Caco-2 (cell line): ENCODE measurements around the gene TNS3. TPM values are rescaled to one million over a fixed set of nuclear protein-coding genes. Genes with fewer than 3 reads are reported as not detected.
"Not testable (repeated sequence)": the region's sequence is repeated elsewhere in the genome, so short reads cannot be mapped to it uniquely, and the experiment has no call there.

Experiments used
- BruUV-seq: library from RNA; stranded (reverse); fragments of 400-500 nt; replicated peaks from 2 replicates; lab custom pipeline; 2021; lab: Mats Ljungman, UMichigan
- CTCF ChIA-PET: fragments of 300-600 bp; sonication (Branson Sonifier 250); formaldehyde crosslinking; loops from one replicate; lab custom pipeline; 2022; ENCODE audit warnings: antibody characterized with exemption; lab: Charles Lee
- POLR2A ChIA-PET: fragments of 300-600 bp; sonication (Branson Sonifier 250); formaldehyde crosslinking; loops from one replicate; lab custom pipeline; 2022; ENCODE audit warnings: antibody characterized with exemption; lab: Charles Lee
- DNase-seq, 2 experiments: peaks; one replicate each; pipeline versions ENCODE4 v3.0.0 to v3.0.0-alpha.2; 2020 to 2022
- H3K27me3 ChIP-seq: replicated peaks from 2 replicates; pipeline ENCODE4 v1.6.0; 2011; ENCODE audit warnings: low read length; ENCODE audit not compliant: control insufficient read depth, insufficient read depth
- H3K36me3 ChIP-seq: 2 replicates; pipeline ENCODE4 v1.5.1; 2011; ENCODE audit warnings: low read length; ENCODE audit not compliant: control insufficient read depth, insufficient read depth
- H3K4me1 ChIP-seq: fragments of 250-450 bp; sonication (Bioruptor Pico); 2 replicates; pipeline ENCODE4 v1.5.1; 2020; ENCODE audit warnings: mild to moderate bottlenecking
- H3K4me3 ChIP-seq: 2 replicates; pipeline ENCODE4 v1.5.1; 2011; ENCODE audit warnings: low read depth, mild to moderate bottlenecking, control low read depth, low read length
- H3K9me3 ChIP-seq: fragments of 250-450 bp; sonication (Bioruptor Pico); 2 replicates; pipeline ENCODE4 v1.5.1; 2020; ENCODE audit warnings: mild to moderate bottlenecking, moderate library complexity
- H3K27ac Mint-ChIP-seq: one replicate; pipeline ENCODE4 v1.8.0; 2022; ENCODE audit warnings: mixed read lengths; ENCODE audit not compliant: unreplicated experiment
- H3K27me3 Mint-ChIP-seq: one replicate; pipeline ENCODE4 v1.8.0; 2022; ENCODE audit warnings: mixed read lengths; ENCODE audit not compliant: insufficient read depth, unreplicated experiment
- H3K36me3 Mint-ChIP-seq: one replicate; pipeline ENCODE4 v1.8.0; 2022; ENCODE audit warnings: mild to moderate bottlenecking, mixed read lengths; ENCODE audit not compliant: insufficient read depth, unreplicated experiment
- H3K4me1 Mint-ChIP-seq: one replicate; pipeline ENCODE4 v1.8.0; 2022; ENCODE audit warnings: low read depth, mixed read lengths; ENCODE audit not compliant: unreplicated experiment
- H3K4me3 Mint-ChIP-seq: one replicate; pipeline ENCODE4 v1.8.0; 2022; ENCODE audit warnings: mild to moderate bottlenecking, moderate library complexity, mixed read lengths; ENCODE audit not compliant: unreplicated experiment
- H3K9me3 Mint-ChIP-seq: one replicate; pipeline ENCODE4 v1.8.0; 2022; ENCODE audit warnings: mixed read lengths; ENCODE audit not compliant: unreplicated experiment
- CTCF ChIP-seq, 2 experiments: fragments of 200-600 bp in 1 of 2; IDR thresholded peaks; 1 replicate in 1 of 2; 2 replicates in 1 of 2; pipeline versions ENCODE4 v1.5.1 to v1.8.0; 2011 to 2022; ENCODE audit warnings: antibody characterized with exemption in 1 of 2, control low read depth in 1 of 2, inconsistent platforms in 1 of 2, low read depth in 1 of 2, low read length in 1 of 2, mild to moderate bottlenecking in 1 of 2, moderate library complexity in 1 of 2; ENCODE audit not compliant: insufficient read depth in 1 of 2, severe bottlenecking in 1 of 2, unreplicated experiment in 1 of 2
- intact Hi-C: fragments of 100-400 bp; cut with micrococcal nuclease; formaldehyde crosslinking; loops from one replicate; pipeline ENCODE4 v1.10.0; 2022; ENCODE audit not compliant: unreplicated experiment
- total RNA-seq: library from RNA; stranded (reverse); gene quantifications from 2 replicates; pipeline ENCODE4 v1.2.3, GENCODE V29; 2022

The TNS3 gene
- total RNA-seq, 1 experiment from 2014 or later: 263 TPM

- ChIA-PET POLR2A (no interaction called here), CTCF (no interaction called here)
- H3K27ac Mint-ChIP-seq: peak overlapping the region; percentile 53
- peaks cover 54% of the 10 kb centered on the region for H3K4me1 Mint-ChIP-seq
- peaks cover 2% of the 10 kb centered on the region; the same call in 1 of the 2 replicates for H3K4me1 ChIP-seq
- H3K36me3 Mint-ChIP-seq: peaks cover 93% of the 10 kb centered on the region
- H3K9me3 ChIP-seq: no peaks in the 10 kb centered on the region
- H3K36me3 ChIP-seq: peaks cover 4% of the 10 kb centered on the region
- H3K27me3 ChIP-seq: no peaks in the 10 kb centered on the region
- no peaks in the 10 kb centered on the region for H3K27me3 Mint-ChIP-seq
- BruUV-seq: no TSS peak
- no peak overlapping the region for H3K4me3 ChIP-seq
- H3K9me3 Mint-ChIP-seq: no peaks in the 10 kb centered on the region
- no peak for TF ChIP-seq CTCF (IDR thresholded peaks at IDR 0.05; ENCODE audit: insufficient read depth in 1 of 2, low read depth in 1 of 2, low read length in 1 of 2, severe bottlenecking in 1 of 2, unreplicated experiment in 1 of 2)
- H3K4me3 Mint-ChIP-seq: no peak overlapping the region
- no peak for DNase-seq
- intact Hi-C loops: loop anchor here (5.0 kb wide), 1 partner anchor 39 kb away; no protein-coding TSS in a partner anchor
Observed at GRCh38 chr7:47443049-47443448, 138.9 kb downstream of the TNS3 start.

- Histone ChIP-seq H3K36me3 (peaks cover 4% of the 10 kb centered on the region), H3K9me3 (no peaks in the 10 kb centered on the region), H3K4me3 (no peak overlapping the region), H3K27me3 (no peaks in the 10 kb centered on the region), H3K4me1 (peaks cover 2% of the 10 kb centered on the region; the same call in 1 of the 2 replicates)
- DNase-seq: no peak
- Mint-ChIP-seq H3K27me3 (no peaks in the 10 kb centered on the region), H3K9me3 (no peaks in the 10 kb centered on the region), H3K4me3 (no peak overlapping the region), H3K36me3 (peaks cover 93% of the 10 kb centered on the region), H3K4me1 (peaks cover 50% of the 10 kb centered on the region), H3K27ac (peak overlapping the region; percentile 53)
- intact Hi-C loops: loop anchor here (5.0 kb wide), 1 partner anchor 40 kb away; no protein-coding TSS in a partner anchor
- ChIA-PET CTCF (no interaction called here), POLR2A (no interaction called here)
- no TSS peak for BruUV-seq
- no peak for TF ChIP-seq CTCF (IDR thresholded peaks at IDR 0.05; ENCODE audit: insufficient read depth in 1 of 2, low read depth in 1 of 2, low read length in 1 of 2, severe bottlenecking in 1 of 2, unreplicated experiment in 1 of 2)
Observed at GRCh38 chr7:47442605-47442865, 139.4 kb downstream of the TNS3 start.

- no peaks in the 10 kb centered on the region for H3K27me3 Mint-ChIP-seq
- Histone ChIP-seq H3K36me3 (peaks cover 4% of the 10 kb centered on the region), H3K9me3 (no peaks in the 10 kb centered on the region), H3K27me3 (no peaks in the 10 kb centered on the region), H3K4me3 (no peak overlapping the region), H3K4me1 (0 out of 2 replicates have a peak, but pooled peaks cover 2% of the 10 kb centered on the region)
- POLR2A ChIA-PET: no interaction called here
- intact Hi-C loops: loop anchor here (5.0 kb wide), 1 partner anchor 40 kb away; no protein-coding TSS in a partner anchor
- H3K36me3 Mint-ChIP-seq: peaks cover 92% of the 10 kb centered on the region
- no TSS peak for BruUV-seq
- peak overlapping the region; percentile 53 for H3K27ac Mint-ChIP-seq
- H3K9me3 Mint-ChIP-seq: no peaks in the 10 kb centered on the region
- CTCF ChIA-PET: no interaction called here
- no peak for TF ChIP-seq CTCF (IDR thresholded peaks at IDR 0.05; ENCODE audit: insufficient read depth in 1 of 2, low read depth in 1 of 2, low read length in 1 of 2, severe bottlenecking in 1 of 2, unreplicated experiment in 1 of 2)
- peaks cover 44% of the 10 kb centered on the region for H3K4me1 Mint-ChIP-seq
- no peak overlapping the region for H3K4me3 Mint-ChIP-seq
- no peak for DNase-seq
Observed at GRCh38 chr7:47441796-47442604, 139.9 kb downstream of the TNS3 start.

- Mint-ChIP-seq H3K36me3 (peaks cover 89% of the 10 kb centered on the region), H3K4me1 (peaks cover 42% of the 10 kb centered on the region), H3K27ac (peak overlapping the region; percentile 53)
- POLR2A ChIA-PET, H3K36me3 ChIP-seq, H3K27me3 ChIP-seq, H3K4me3 ChIP-seq, H3K9me3 ChIP-seq, H3K27me3 Mint-ChIP-seq, H3K9me3 Mint-ChIP-seq, DNase-seq, H3K4me1 ChIP-seq, CTCF ChIA-PET, H3K4me3 Mint-ChIP-seq: not testable (repeated sequence)
- intact Hi-C loops: loop anchor here (5.0 kb wide), 1 partner anchor 41 kb away; no protein-coding TSS in a partner anchor
- BruUV-seq: TSS peak; percentile 12
Observed at GRCh38 chr7:47441048-47441447, 140.9 kb downstream of the TNS3 start.
